Mononuclear cell (primary cell): ENCODE data around the gene CDH8. TPM values are rescaled to one million over a fixed set of nuclear protein-coding genes. Genes with fewer than 3 reads are reported as not detected.
"Not testable (repeated sequence)": the region's sequence is repeated elsewhere in the genome, so short reads cannot be mapped to it uniquely, and the experiment has no call there.

Experiments used
- H3K27me3 ChIP-seq: 2 replicates; pipeline ENCODE4 v1.6.0; 2011; ENCODE audit warnings: low read length, control low read depth; ENCODE audit not compliant: insufficient read depth
- H3K4me1 ChIP-seq: 2 replicates; pipeline ENCODE4 v1.5.1; 2011; ENCODE audit warnings: mild to moderate bottlenecking, low read length, control low read depth; ENCODE audit not compliant: insufficient read depth
- H3K4me3 ChIP-seq: 2 replicates; pipeline ENCODE4 v1.5.1; 2011; ENCODE audit warnings: mild to moderate bottlenecking, low read length, moderate library complexity
- H3K9me3 ChIP-seq: 2 replicates; pipeline ENCODE4 v1.5.1; 2011; ENCODE audit warnings: low read depth, mild to moderate bottlenecking, control low read depth, low read length
- total RNA-seq: library from RNA; depleted of rRNA; stranded (reverse); fragments of >200 nt; gene quantifications from one replicate; pipeline ENCODE4 v1.2.3, GENCODE V29; 2012

The CDH8 gene
- total RNA-seq, 1 donor = not detected

GRCh38 chr16:61929776-61930175, 106.5 kb downstream of the CDH8 start:
- H3K4me1 ChIP-seq = no peaks in the 10 kb centered on the region
- H3K9me3 ChIP-seq = no peaks in the 10 kb centered on the region
- H3K4me3 ChIP-seq = no peak overlapping the region
- no peaks in the 10 kb centered on the region for H3K27me3 ChIP-seq

- no peak overlapping the region for H3K4me3 ChIP-seq
- H3K4me1 ChIP-seq = no peaks in the 10 kb centered on the region
- H3K27me3 ChIP-seq = no peaks in the 10 kb centered on the region
- H3K9me3 ChIP-seq = no peaks in the 10 kb centered on the region
Measured at GRCh38 chr16:61926766-61927165, 109.5 kb downstream of the CDH8 start.

- no peak overlapping the region for H3K4me3 ChIP-seq
- H3K27me3 ChIP-seq = no peaks in the 10 kb centered on the region
- no peaks in the 10 kb centered on the region for H3K9me3 ChIP-seq
- H3K4me1 ChIP-seq = no peaks in the 10 kb centered on the region
Measured at GRCh38 chr16:61923629-61924028, 112.6 kb downstream of the CDH8 start.

- no peaks in the 10 kb centered on the region for H3K4me1 ChIP-seq
- no peak overlapping the region for H3K4me3 ChIP-seq
- H3K9me3 ChIP-seq = no peaks in the 10 kb centered on the region
- H3K27me3 ChIP-seq = no peaks in the 10 kb centered on the region
Measured at GRCh38 chr16:61921373-61921772, 114.9 kb downstream of the CDH8 start.

- H3K4me3 ChIP-seq, H3K4me1 ChIP-seq, H3K27me3 ChIP-seq, H3K9me3 ChIP-seq: not testable (repeated sequence)
Measured at GRCh38 chr16:61917865-61918826, 118.1 kb downstream of the CDH8 start.

GRCh38 chr16:61915569-61915968, 120.7 kb downstream of the CDH8 start:
- Histone ChIP-seq H3K4me3 (no peak overlapping the region), H3K27me3 (no peaks in the 10 kb centered on the region), H3K4me1 (no peaks in the 10 kb centered on the region), H3K9me3 (no peaks in the 10 kb centered on the region)

GRCh38 chr16:61909074-61909473, 127.2 kb downstream of the CDH8 start:
- no peaks in the 10 kb centered on the region for H3K9me3 ChIP-seq
- H3K4me1 ChIP-seq = no peaks in the 10 kb centered on the region
- H3K4me3 ChIP-seq = no peak overlapping the region
- H3K27me3 ChIP-seq = no peaks in the 10 kb centered on the region

GRCh38 chr16:61908426-61908825, 127.8 kb downstream of the CDH8 start:
- H3K9me3 ChIP-seq = no peaks in the 10 kb centered on the region
- no peak overlapping the region for H3K4me3 ChIP-seq
- H3K27me3 ChIP-seq = no peaks in the 10 kb centered on the region
- H3K4me1 ChIP-seq = no peaks in the 10 kb centered on the region

GRCh38 chr16:61901689-61902088, 134.5 kb downstream of the CDH8 start:
- Histone ChIP-seq H3K9me3 (no peaks in the 10 kb centered on the region), H3K4me3 (no peak overlapping the region), H3K4me1 (no peaks in the 10 kb centered on the region), H3K27me3 (no peaks in the 10 kb centered on the region)

GRCh38 chr16:61900482-61900881, 135.8 kb downstream of the CDH8 start:
- Histone ChIP-seq H3K27me3 (no peaks in the 10 kb centered on the region), H3K4me3 (no peak overlapping the region), H3K4me1 (no peaks in the 10 kb centered on the region)

GRCh38 chr16:61897657-61898056, 138.6 kb downstream of the CDH8 start:
- H3K9me3 ChIP-seq = no peaks in the 10 kb centered on the region
- H3K4me3 ChIP-seq = no peak overlapping the region
- H3K4me1 ChIP-seq = no peaks in the 10 kb centered on the region
- no peaks in the 10 kb centered on the region for H3K27me3 ChIP-seq

More at GRCh38 chr16:61900482-61900881, 135.8 kb downstream of the CDH8 start:
- H3K9me3 ChIP-seq = no peaks in the 10 kb centered on the region

GRCh38 chr16:61892531-61892930, 143.7 kb downstream of the CDH8 start:
- Histone ChIP-seq H3K9me3 (no peaks in the 10 kb centered on the region), H3K4me3 (no peak overlapping the region), H3K4me1 (peaks cover 4% of the 10 kb centered on the region), H3K27me3 (no peaks in the 10 kb centered on the region)

- H3K4me1 ChIP-seq = peaks cover 7% of the 10 kb centered on the region
- H3K4me3 ChIP-seq = no peak overlapping the region
- H3K9me3 ChIP-seq = no peaks in the 10 kb centered on the region
- H3K27me3 ChIP-seq = no peaks in the 10 kb centered on the region
Measured at GRCh38 chr16:61891460-61891859, 144.8 kb downstream of the CDH8 start.

GRCh38 chr16:61890386-61890785, 145.9 kb downstream of the CDH8 start:
- H3K9me3 ChIP-seq = no peaks in the 10 kb centered on the region

GRCh38 chr16:61887903-61888302, 148.3 kb downstream of the CDH8 start:
- Histone ChIP-seq H3K4me1 (peaks cover 7% of the 10 kb centered on the region), H3K27me3 (no peaks in the 10 kb centered on the region), H3K4me3 (no peak overlapping the region), H3K9me3 (no peaks in the 10 kb centered on the region)

More at GRCh38 chr16:61890386-61890785, 145.9 kb downstream of the CDH8 start:
- H3K27me3 ChIP-seq = no peaks in the 10 kb centered on the region
- no peak overlapping the region for H3K4me3 ChIP-seq
- H3K4me1 ChIP-seq = peaks cover 7% of the 10 kb centered on the region

GRCh38 chr16:61885343-61885742, 150.9 kb downstream of the CDH8 start:
- peaks cover 7% of the 10 kb centered on the region for H3K4me1 ChIP-seq
- H3K27me3 ChIP-seq = no peaks in the 10 kb centered on the region
- no peak overlapping the region for H3K4me3 ChIP-seq
- H3K9me3 ChIP-seq = no peaks in the 10 kb centered on the region
